Middle frontal gyrus (tissue), 1 donor: Measurements from ENCODE around the gene DYNC1LI1.
"Not testable (repeated sequence)": the region's sequence is repeated elsewhere in the genome, so short reads cannot be mapped to it uniquely, and the experiment has no call there.

ENCODE experiments used
- DNase-seq: peaks from one replicate; pipeline ENCODE4 v3.0.0-alpha.2; 2015; ENCODE audit warnings: low spot score; ENCODE audit errors: extremely low spot score

Gene DYNC1LI1

GRCh38 chr3:32532434-32532833 is 38.2 kb downstream of the DYNC1LI1 start:
- no peak for DNase-seq

- no peak for DNase-seq
Measured at GRCh38 chr3:32531010-32531647, 39.5 kb downstream of the DYNC1LI1 start.

- no peak for DNase-seq
Measured at GRCh38 chr3:32525720-32526119, 44.9 kb downstream of the DYNC1LI1 start.

- no peak for DNase-seq
Measured at GRCh38 chr3:32522682-32523081, 48.0 kb downstream of the DYNC1LI1 start.

GRCh38 chr3:32518921-32519320 is 51.7 kb downstream of the DYNC1LI1 start:
- not testable (repeated sequence) for DNase-seq

- not testable (repeated sequence) for DNase-seq
Measured at GRCh38 chr3:32516751-32517150, 53.9 kb downstream of the DYNC1LI1 start.

GRCh38 chr3:32511005-32511404 is 59.7 kb downstream of the DYNC1LI1 start:
- no peak for DNase-seq

GRCh38 chr3:32510075-32510724 is 60.5 kb downstream of the DYNC1LI1 start:
- peak; percentile 59 for DNase-seq

GRCh38 chr3:32508711-32509110 is 61.9 kb downstream of the DYNC1LI1 start:
- DNase-seq = no peak

- no peak for DNase-seq
Measured at GRCh38 chr3:32506466-32506865, 64.2 kb downstream of the DYNC1LI1 start.

- DNase-seq = no peak
Measured at GRCh38 chr3:32502946-32503286, 67.7 kb downstream of the DYNC1LI1 start.

- peak; percentile 59 for DNase-seq
Measured at GRCh38 chr3:32502118-32502945, 68.3 kb downstream of the DYNC1LI1 start, which contains the start of gene CMTM6. Gene CMTM6 (minus strand): TSS chr3:32502852. CDS start chr3:32502745, 107 bp downstream.

GRCh38 chr3:32501783-32502117 is 68.9 kb downstream of the DYNC1LI1 start:
- DNase-seq = no peak

GRCh38 chr3:32500880-32501782 is 69.5 kb downstream of the DYNC1LI1 start:
- DNase-seq = no peak

GRCh38 chr3:32500231-32500630 is 70.4 kb downstream of the DYNC1LI1 start:
- DNase-seq = no peak

GRCh38 chr3:32499585-32499984 is 71.1 kb downstream of the DYNC1LI1 start:
- DNase-seq = no peak

- DNase-seq = no peak
Measured at GRCh38 chr3:32498992-32499391, 71.7 kb downstream of the DYNC1LI1 start.

- no peak for DNase-seq
Measured at GRCh38 chr3:32498252-32498651, 72.4 kb downstream of the DYNC1LI1 start.

GRCh38 chr3:32495609-32496008 is 75.0 kb downstream of the DYNC1LI1 start:
- no peak for DNase-seq

GRCh38 chr3:32495085-32495484 is 75.6 kb downstream of the DYNC1LI1 start:
- DNase-seq = no peak
